ENCODE data around the gene MIPOL1. TPM values are rescaled to one million over a fixed set of nuclear protein-coding genes. Genes with fewer than 3 reads are reported as not detected.
A peak's percentile ranks its signal among the peaks of the same experiment; 100 is the strongest.

MIPOL1 gene
- total and polyA plus RNA-seq, 9 of the 15 experiments (the other 6 are each of a cell fraction or from before 2014, with no cell fraction given): 6.7 to 21.9 (median 12.4) TPM

- peak; percentile 82; the same call in 1 of the 2 replicates for TF ChIP-seq ZNF133 (CRISPR knock-in tag; IDR thresholded peaks at IDR 0.05)
- no peak for TF ChIP-seq POLR2AphosphoS5 (IDR thresholded peaks at IDR 0.05; ENCODE audit: control insufficient read depth, insufficient read depth, low read depth, low read length)
- TF ChIP-seq GATAD2A (IDR thresholded peaks at IDR 0.05): no peak
- TF ChIP-seq MTA3 (IDR thresholded peaks at IDR 0.05; ENCODE audit: borderline replicate concordance): 0 out of 2 replicates have a peak, but pooled peaks have one; percentile 5
- peak; percentile 69 for TF ChIP-seq JUND (IDR thresholded peaks at IDR 0.05; ENCODE audit: borderline replicate concordance, low read depth, low read length)
- peak; percentile 69; the same call in 2 of the 3 replicates for TF ChIP-seq JUND (tag; IDR thresholded peaks at IDR 0.05; ENCODE audit: borderline replicate concordance, low read depth, low read length)
- TF ChIP-seq BACH1 (tag; IDR thresholded peaks at IDR 0.05): peak; percentile 95
- no peak for TF ChIP-seq PHF20 (IDR thresholded peaks at IDR 0.05; ENCODE audit: partially characterized antibody)
- no peak for TF ChIP-seq DLX4 (CRISPR knock-in tag; IDR thresholded peaks at IDR 0.05)
- TF ChIP-seq CEBPB (tag; IDR thresholded peaks at IDR 0.05): peak; percentile 87
- peak; percentile 83 for TF ChIP-seq ATF7 (IDR thresholded peaks at IDR 0.05)
- TF ChIP-seq TRIM24 (IDR thresholded peaks at IDR 0.05): no peak; a peak in 1 of 4 replicates
- no peak for TF ChIP-seq THAP12 (CRISPR knock-in tag; IDR thresholded peaks at IDR 0.05)
- no peak for TF ChIP-seq PHF8 (IDR thresholded peaks at IDR 0.05; ENCODE audit: borderline replicate concordance, low read length)
- peak; percentile 92 for TF ChIP-seq MTF1 (CRISPR knock-in tag; IDR thresholded peaks at IDR 0.05; ENCODE audit: borderline replicate concordance)
- no peak for TF ChIP-seq ZNF24 (IDR thresholded peaks at IDR 0.05)
- TF ChIP-seq ZNF592 (IDR thresholded peaks at IDR 0.05): peak; percentile 100
- no peak for TF ChIP-seq BRD4 (IDR thresholded peaks at IDR 0.05)
- peak; percentile 81; the same call in 1 of the 2 replicates for TF ChIP-seq MAFF (IDR thresholded peaks at IDR 0.05; ENCODE audit: low read length)
- TF ChIP-seq CCAR2 (IDR thresholded peaks at IDR 0.05; ENCODE audit: low read depth, low read length): no peak
- TF ChIP-seq ZFP36 (IDR thresholded peaks at IDR 0.05; ENCODE audit: low read depth, low read length, partially characterized antibody): no peak
Measured at GRCh38 chr14:37167151-37168047, 30.3 kb upstream of the MIPOL1 start (continued).

Measured in K562 (cell line).